ENCODE data around the gene MEIS2.

MEIS2 gene

GRCh38 chr15:37100109-37100965 is at the start of gene MEIS2:
Gene MEIS2 (minus strand): TSS chr15:37100549. CDS start chr15:37099466, 1,083 bp downstream.
- no peak for TF ChIP-seq CTCF (IDR thresholded peaks at IDR 0.05; ENCODE audit: low read depth, low read length, missing control alignments)

GRCh38 chr15:37149146-37149545 is 48.8 kb upstream of the MEIS2 start:
- no peak for DNase-seq (ENCODE audit: low read depth)

More at GRCh38 chr15:37100109-37100965, at the start of gene MEIS2:
- H3K4me3 ChIP-seq (ENCODE audit: low read depth, low read length): peak within 1 kb of the TSS; percentile 59
- peak; percentile 46 for DNase-seq (ENCODE audit: low read depth)

GRCh38 chr15:37148714-37149113 is 48.4 kb upstream of the MEIS2 start:
- no peak overlapping the region for H3K4me3 ChIP-seq (ENCODE audit: low read depth, low read length)
- TF ChIP-seq CTCF (IDR thresholded peaks at IDR 0.05; ENCODE audit: low read depth, low read length, missing control alignments): no peak
- no peak for DNase-seq (ENCODE audit: low read depth)

More at GRCh38 chr15:37149146-37149545, 48.8 kb upstream of the MEIS2 start:
- H3K4me3 ChIP-seq (ENCODE audit: low read depth, low read length): no peak overlapping the region
- TF ChIP-seq CTCF (IDR thresholded peaks at IDR 0.05; ENCODE audit: low read depth, low read length, missing control alignments): no peak

- TF ChIP-seq CTCF (IDR thresholded peaks at IDR 0.05; ENCODE audit: low read depth, low read length, missing control alignments): no peak
- DNase-seq (ENCODE audit: low read depth): no peak
- H3K4me3 ChIP-seq (ENCODE audit: low read depth, low read length): no peak overlapping the region
Observed at GRCh38 chr15:37143351-37143750, 43.0 kb upstream of the MEIS2 start.

- no peak for DNase-seq (ENCODE audit: low read depth)
- no peak overlapping the region for H3K4me3 ChIP-seq (ENCODE audit: low read depth, low read length)
- no peak for TF ChIP-seq CTCF (IDR thresholded peaks at IDR 0.05; ENCODE audit: low read depth, low read length, missing control alignments)
Observed at GRCh38 chr15:37142371-37142770, 42.0 kb upstream of the MEIS2 start.

GRCh38 chr15:37140531-37141058 is 40.2 kb upstream of the MEIS2 start:
- H3K4me3 ChIP-seq (ENCODE audit: low read depth, low read length): no peak overlapping the region
- DNase-seq (ENCODE audit: low read depth): no peak
- TF ChIP-seq CTCF (IDR thresholded peaks at IDR 0.05; ENCODE audit: low read depth, low read length, missing control alignments): no peak
